GM18502 (cell line): ENCODE results near the gene PRDX6.
"Not testable (repeated sequence)": the region's sequence is repeated elsewhere in the genome, so short reads cannot be mapped to it uniquely, and the experiment has no call there.

Source experiments
- ATAC-seq: cut with Tn5 transposase; IDR thresholded peaks from one replicate; pipeline ENCODE4 v1.9.1; 2021; ENCODE audit warnings: mild to moderate bottlenecking; ENCODE audit not compliant: unreplicated experiment, poor library complexity

Gene PRDX6

GRCh38 chr1:173464185-173464584, 12.9 kb upstream of the PRDX6 start:
- ATAC-seq, result not testable (repeated sequence)

GRCh38 chr1:173467426-173467825, 9.7 kb upstream of the PRDX6 start:
- no peak for ATAC-seq

- no peak for ATAC-seq
These were observed 7.5 kb upstream of the PRDX6 start for GRCh38 chr1:173469656-173470055.

DNA sequence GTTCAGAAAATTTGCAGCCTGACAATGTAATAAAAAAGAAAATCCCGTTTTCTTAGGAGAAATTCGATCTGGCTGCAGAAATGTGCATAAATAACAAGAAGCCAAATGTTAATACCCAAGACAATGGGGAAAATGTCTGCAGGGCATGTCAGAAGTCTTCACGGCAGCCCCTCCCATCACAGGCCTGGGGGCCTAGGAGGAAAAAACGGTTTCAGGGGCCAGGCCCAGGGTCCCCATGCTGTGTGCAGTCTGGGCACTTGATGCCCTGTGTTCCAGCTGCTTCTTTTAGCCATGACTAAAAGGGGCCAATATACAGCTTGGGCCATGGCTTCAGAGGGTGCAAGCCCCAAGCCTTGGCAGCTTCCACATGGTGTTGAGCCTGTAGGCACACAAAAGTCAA, 6.5 kb upstream of the PRDX6 start:
- no peak for ATAC-seq

DNA sequence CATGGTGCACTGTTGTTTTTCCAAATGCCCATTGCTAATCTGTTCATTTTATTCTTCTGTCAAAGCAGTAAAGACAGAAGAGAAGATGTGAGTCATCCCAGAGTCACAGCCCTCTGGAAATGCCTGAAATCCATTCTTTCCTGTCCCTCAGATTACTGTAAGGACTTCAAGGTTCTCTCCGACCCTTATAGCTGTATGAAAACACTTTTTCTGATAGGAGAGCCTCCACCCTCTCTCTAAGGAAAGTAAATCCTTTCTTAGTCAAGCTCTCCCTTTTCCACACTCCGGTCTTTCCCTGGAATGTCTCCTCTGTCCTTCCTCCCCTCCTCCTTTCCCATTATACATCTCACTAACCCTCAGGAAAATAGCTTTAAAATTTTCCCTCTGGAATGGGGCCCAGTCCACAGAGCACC, 3.5 kb upstream of the PRDX6 start:
- no peak for ATAC-seq

GRCh38 chr1:173474097-173474779, 2.9 kb upstream of the PRDX6 start:
- ATAC-seq, result no peak

DNA sequence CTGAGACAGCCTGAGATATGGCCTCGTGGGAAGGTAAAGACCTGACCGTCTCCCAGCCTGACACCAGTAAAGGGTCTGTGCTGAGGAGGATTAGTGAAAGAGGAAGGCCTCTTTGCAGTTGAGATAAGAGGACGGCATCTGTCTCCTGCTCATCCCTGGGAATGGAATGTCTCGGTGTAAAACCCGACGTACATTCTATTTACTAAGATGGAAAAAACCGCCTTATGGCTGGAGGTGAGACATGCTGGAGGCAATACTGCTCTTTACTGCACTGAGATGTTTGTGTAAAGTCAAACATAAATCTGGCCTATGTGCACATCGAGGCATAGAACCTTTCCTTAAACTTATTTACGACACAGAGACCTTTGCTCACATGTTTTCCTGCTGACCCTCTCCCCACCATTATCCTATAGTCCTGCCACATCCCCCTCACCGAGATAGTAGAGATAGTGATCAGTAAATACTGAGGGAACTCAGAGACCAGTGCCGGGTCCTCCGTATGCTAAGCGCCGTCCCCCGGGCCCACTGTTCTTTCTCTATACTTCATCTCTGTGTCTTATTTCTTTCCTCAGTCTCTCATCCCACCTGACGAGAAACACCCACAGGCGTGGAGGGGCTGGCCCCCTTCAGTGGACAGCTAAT, 2.2 kb upstream of the PRDX6 start:
- ATAC-seq, result not testable (repeated sequence)

- no peak for ATAC-seq
These were observed 1.5 kb upstream of the PRDX6 start for GRCh38 chr1:173475564-173476196.

DNA sequence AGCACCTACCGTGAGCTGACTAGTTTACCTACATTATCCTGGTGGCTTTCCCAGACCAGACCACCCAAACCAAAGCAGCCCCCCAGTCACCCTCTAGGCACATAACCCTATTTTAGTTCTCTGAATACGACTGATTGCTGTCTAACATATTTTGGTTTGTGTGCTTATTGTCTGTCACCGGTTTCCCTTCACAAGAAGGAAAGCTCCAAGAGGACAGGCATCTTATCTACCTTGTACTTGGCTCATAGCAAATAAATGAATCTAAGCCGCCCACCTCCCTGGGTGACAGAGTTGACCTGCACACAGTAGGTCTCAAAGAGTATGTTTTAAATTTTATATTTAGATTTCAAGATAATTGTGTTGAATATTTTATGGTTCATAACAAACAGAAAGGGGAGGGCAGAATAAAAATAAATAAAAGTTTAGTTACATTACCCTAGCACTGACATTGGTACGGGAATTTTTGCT, 904 bp upstream of the PRDX6 start:
- ATAC-seq, result no peak

GRCh38 chr1:173476665-173477285, 360 bp upstream of the PRDX6 start:
- ATAC-seq, result peak; percentile 96

- ATAC-seq, result no peak
These were observed 1.0 kb downstream of the PRDX6 start for GRCh38 chr1:173478094-173478674.

DNA sequence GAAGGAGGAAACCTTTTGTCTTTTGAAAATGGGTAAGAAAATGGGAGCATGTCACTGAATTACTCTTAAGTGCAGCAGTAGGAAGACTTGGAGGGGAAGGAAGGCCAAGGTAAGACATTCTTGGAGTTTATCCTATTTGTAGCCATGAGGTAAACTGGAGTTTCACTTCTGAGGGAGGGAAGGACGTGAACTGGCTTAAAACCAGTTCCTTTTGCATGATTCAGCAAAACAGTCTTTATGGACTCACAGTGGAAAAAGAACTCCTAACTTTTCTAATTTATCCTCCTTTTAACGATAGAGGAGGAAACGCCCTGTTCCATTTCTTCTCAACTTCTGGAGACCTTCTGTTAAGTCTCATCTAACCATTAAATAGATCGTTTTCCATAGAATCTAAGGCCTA, 2.5 kb downstream of the PRDX6 start:
- no peak for ATAC-seq

- ATAC-seq, result no peak
These were observed 4.1 kb downstream of the PRDX6 start for GRCh38 chr1:173481195-173481772.

DNA sequence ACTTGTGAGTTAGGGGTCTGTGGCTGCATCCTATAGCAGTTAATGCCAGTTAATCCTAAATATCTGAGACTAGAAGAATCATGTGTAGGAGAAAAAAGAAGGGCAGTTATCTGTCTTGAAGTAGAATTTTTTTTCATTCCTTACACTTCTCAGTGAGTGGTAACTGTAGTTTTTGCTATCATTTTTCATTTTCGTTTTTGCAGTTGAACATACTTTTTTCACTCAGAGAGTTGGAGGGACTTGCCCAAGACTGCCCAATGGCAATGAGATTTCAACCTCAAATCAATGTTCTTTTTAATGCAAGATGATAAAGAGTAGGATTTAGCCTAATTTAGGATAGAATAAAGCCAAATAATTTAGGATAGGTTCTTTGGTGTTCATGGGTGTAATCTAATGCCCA, 5.5 kb downstream of the PRDX6 start:
- no peak for ATAC-seq

DNA sequence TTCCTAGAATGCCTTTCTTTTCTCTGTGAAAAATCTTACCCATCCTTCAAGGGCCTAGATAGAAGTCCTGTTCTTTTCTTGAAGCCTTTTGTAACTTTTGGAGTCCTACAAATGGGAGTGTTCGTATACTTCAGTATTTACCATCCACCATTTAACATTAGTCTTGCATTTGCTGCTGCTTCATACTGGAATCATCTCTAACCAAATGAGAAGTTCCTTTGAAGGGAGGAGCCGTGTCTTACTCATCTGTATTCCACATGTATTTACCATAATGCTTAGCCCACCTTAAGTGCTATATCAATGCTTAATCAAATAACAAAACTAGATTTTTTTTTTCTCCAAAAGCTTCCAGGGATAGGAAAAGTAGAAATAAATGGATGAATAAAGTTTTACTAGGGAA, 7.1 kb downstream of the PRDX6 start:
- no peak for ATAC-seq

GRCh38 chr1:173485401-173485800, 8.3 kb downstream of the PRDX6 start:
- no peak for ATAC-seq

DNA sequence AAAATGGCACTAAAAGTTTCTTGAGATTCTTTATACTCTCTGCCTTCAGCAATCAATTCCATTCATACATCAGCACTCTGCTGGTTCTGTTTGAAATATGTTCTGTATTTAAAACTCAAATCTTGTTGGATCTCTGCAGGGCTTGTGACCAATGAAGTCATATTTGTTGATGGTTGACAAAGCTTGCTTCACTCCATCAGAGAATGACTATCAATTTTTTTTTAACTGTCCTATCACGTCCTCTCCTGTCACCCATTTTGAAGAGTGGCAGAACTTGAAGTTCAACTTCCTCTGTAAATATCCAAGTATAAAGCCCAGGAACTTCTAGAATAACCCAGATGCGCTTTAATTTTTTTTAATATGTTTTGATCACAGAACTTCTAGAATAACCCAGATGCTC, 10.9 kb downstream of the PRDX6 start:
- no peak for ATAC-seq

DNA sequence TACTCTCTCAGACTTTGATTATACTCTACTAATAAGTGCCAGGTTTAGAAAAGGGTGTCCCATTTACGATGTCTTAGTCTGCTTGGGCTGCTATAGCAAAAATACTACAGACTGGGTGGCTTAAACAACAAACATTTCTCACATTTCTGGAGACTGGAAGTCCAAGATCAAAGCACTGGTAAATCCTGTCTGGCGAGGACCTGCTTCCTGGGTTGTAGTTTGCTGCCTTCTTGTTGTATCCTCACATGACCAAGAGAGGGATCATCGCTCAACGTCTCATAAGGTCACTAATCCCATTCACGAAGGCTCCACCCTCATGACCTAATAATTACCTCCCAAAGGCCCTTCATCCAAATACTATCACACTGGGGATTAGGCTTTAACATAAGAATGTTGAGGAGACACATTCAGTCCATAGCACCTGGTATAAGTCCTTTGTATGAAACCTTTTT, 12.0 kb downstream of the PRDX6 start:
- no peak for ATAC-seq

DNA sequence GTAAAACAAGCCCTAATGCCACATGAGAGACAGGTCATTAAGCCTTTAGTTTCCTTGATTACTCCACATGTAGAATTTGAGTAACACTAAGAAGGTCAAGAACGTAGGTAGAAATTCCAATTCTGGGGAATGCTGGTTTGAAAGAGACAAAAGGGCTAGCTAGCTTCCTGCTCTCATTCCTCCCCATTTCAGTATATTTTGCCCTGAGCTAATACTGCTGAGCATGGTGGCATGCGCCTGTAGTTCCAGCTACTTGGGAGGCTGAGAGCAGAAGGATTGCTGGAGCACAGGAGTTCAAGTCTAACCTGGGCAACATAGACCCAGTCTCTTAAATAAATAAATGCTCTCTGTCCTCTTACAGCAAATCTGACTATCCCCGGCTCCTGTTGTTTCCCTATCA, 12.8 kb downstream of the PRDX6 start:
- no peak for ATAC-seq

GRCh38 chr1:173491508-173491907, 14.4 kb downstream of the PRDX6 start:
- ATAC-seq, result no peak
